Stomach (tissue), 9 donors: ENCODE data around the gene B4GALNT1. TPM values are rescaled to one million over a fixed set of nuclear protein-coding genes. Genes with fewer than 3 reads are reported as not detected.

Experiments
- DNase-seq, 2 donors: peaks; one replicate each; pipeline versions ENCODE4 v3.0.0 to v3.0.0-alpha.2; 2013 to 2019
- H3K27ac ChIP-seq, 5 donors: fragments of 200-600 bp in 4 of 5; sonication (generic) in 4 of 5; one replicate each; pipeline ENCODE4 v1.5.1; 2013 to 2019; ENCODE audit warnings: mild to moderate bottlenecking in 1 of 5, moderate library complexity in 1 of 5
- H3K27me3 ChIP-seq, 3 donors: fragments of 200-600 bp; sonication (generic); one replicate each; pipeline ENCODE4 v1.5.1; 2017 to 2019; ENCODE audit warnings: mixed run types in 1 of 3
- H3K36me3 ChIP-seq, 4 donors: fragments of 200-600 bp; sonication (generic); 1 replicate in 3 of 4; 2 replicates in 1 of 4; pipeline ENCODE4 v1.5.1; 2016 to 2019
- H3K4me1 ChIP-seq, 4 donors: fragments of 200-600 bp; sonication (generic); one replicate each; pipeline ENCODE4 v1.5.1; 2016 to 2019
- H3K4me3 ChIP-seq, 4 donors: fragments of 200-600 bp; sonication (generic) in 3 of 4; one replicate each; pipeline ENCODE4 v1.5.1; 2016 to 2019; ENCODE audit warnings: mild to moderate bottlenecking in 1 of 4
- H3K9me3 ChIP-seq, 4 donors: fragments of 200-600 bp; sonication (generic); one replicate each; pipeline ENCODE4 v1.5.1; 2016 to 2019
- EP300 ChIP-seq: sonication (generic); formaldehyde crosslinking; IDR thresholded peaks from one replicate; pipeline ENCODE4 v1.6.1; 2017; ENCODE audit warnings: antibody characterized with exemption
- POLR2A ChIP-seq, 4 donors: fragments of 450-650 bp; IDR thresholded peaks; one replicate each; pipeline ENCODE4 v1.6.1; 2016; ENCODE audit warnings: antibody characterized with exemption in 4 of 4, control low read depth in 2 of 4, mild to moderate bottlenecking in 1 of 4, moderate library complexity in 1 of 4
- POLR2AphosphoS5 ChIP-seq, 3 donors: sonication (generic); formaldehyde crosslinking; IDR thresholded peaks; one replicate each; pipeline ENCODE4 v1.6.1; 2016; ENCODE audit warnings: antibody characterized with exemption in 3 of 3
- whole genome bisulfite sequencing, 5 donors: extraction: QIAGEN DNeasy Blood & Tissue Kit in 3 of 5; methylation state at CpG; one replicate each; pipeline versions ENCODE4 v1.1.5 to v1.1.7; 2013 to 2018; 5-methylcytosine and 5-hydroxymethylcytosine counted together
- intact Hi-C: fragments of 100-400 bp; cut with DNase I; formaldehyde crosslinking; loops from one replicate; pipeline ENCODE4 v1.15.1; 2023; ENCODE audit warnings: low total_unique reads
- polyA plus RNA-seq, 3 donors: library from polyadenylated mRNA; stranded (reverse); fragments of 200-250 nt; gene quantifications; one replicate each; pipeline ENCODE4 v1.2.3, GENCODE V29; 2013
- total RNA-seq, 5 donors: library from RNA; depleted of rRNA; stranded (reverse); fragments of >200 nt; gene quantifications; one replicate each; pipeline versions ENCODE4 v1.1.0 to v1.2.3, GENCODE V29; 2014 to 2016
- TF ChIP-seq, protein P1 (sequence below), 7 experiments: fragments of 450-650 bp in 4 of 7; fragments of 200-600 bp in 3 of 7; sonication (generic) in 3 of 7; IDR thresholded peaks; one replicate each; pipeline ENCODE4 v1.5.1; 2016 to 2019; ENCODE audit warnings: antibody characterized with exemption in 7 of 7, control low read depth in 2 of 7, mild to moderate bottlenecking in 1 of 7
- donor health status: healthy with polysubstance abuse.
- donor health status: Bipolar disorder and iron deficiency.
- donor health status: healthy.

The B4GALNT1 gene
- total and polyA plus RNA-seq, 8 donors = 0.31 to 1.1 (median 0.67) TPM; not detected in 4

GRCh38 chr12:57603324-57603723, 29.7 kb downstream of the B4GALNT1 start:
- 52 to 62% (median 58%) methylated on average over 2 of the region's 2 CpGs for WGBS, 5 donors

GRCh38 chr12:57602544-57602943, 30.5 kb downstream of the B4GALNT1 start:
- Histone ChIP-seq H3K36me3 (peaks cover 33 to 66% (median 61%) of the 10 kb centered on the region in 4 donors), H3K4me1 (peaks cover 6 to 32% (median 27%) of the 10 kb centered on the region in 4 donors), H3K27ac (no peak overlapping the region), H3K9me3 (no peaks in the 10 kb centered on the region), H3K27me3 (peaks cover 0 to 9% (median 0%) of the 10 kb centered on the region in 3 donors), H3K4me3 (no peak overlapping the region)
- no peak for DNase-seq
- intact Hi-C loops = no loop called here
- TF ChIP-seq, protein P1, sequence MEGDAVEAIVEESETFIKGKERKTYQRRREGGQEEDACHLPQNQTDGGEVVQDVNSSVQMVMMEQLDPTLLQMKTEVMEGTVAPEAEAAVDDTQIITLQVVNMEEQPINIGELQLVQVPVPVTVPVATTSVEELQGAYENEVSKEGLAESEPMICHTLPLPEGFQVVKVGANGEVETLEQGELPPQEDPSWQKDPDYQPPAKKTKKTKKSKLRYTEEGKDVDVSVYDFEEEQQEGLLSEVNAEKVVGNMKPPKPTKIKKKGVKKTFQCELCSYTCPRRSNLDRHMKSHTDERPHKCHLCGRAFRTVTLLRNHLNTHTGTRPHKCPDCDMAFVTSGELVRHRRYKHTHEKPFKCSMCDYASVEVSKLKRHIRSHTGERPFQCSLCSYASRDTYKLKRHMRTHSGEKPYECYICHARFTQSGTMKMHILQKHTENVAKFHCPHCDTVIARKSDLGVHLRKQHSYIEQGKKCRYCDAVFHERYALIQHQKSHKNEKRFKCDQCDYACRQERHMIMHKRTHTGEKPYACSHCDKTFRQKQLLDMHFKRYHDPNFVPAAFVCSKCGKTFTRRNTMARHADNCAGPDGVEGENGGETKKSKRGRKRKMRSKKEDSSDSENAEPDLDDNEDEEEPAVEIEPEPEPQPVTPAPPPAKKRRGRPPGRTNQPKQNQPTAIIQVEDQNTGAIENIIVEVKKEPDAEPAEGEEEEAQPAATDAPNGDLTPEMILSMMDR (IDR thresholded peaks at IDR 0.05) = no peak
- TF ChIP-seq POLR2A (IDR thresholded peaks at IDR 0.05) (no peak), POLR2AphosphoS5 (IDR thresholded peaks at IDR 0.05) (no peak)

More at GRCh38 chr12:57603324-57603723, 29.7 kb downstream of the B4GALNT1 start:
- TF ChIP-seq POLR2A (IDR thresholded peaks at IDR 0.05) (no peak), EP300 (no peak), POLR2AphosphoS5 (IDR thresholded peaks at IDR 0.05) (no peak)
- TF ChIP-seq, protein P1 (IDR thresholded peaks at IDR 0.05) = no peak
- Histone ChIP-seq H3K27ac (peak overlapping the region in 4 of 5 donors; percentile 87 to 95 (median 90)), H3K4me3 (no peak overlapping the region), H3K27me3 (peaks cover 0 to 9% (median 0%) of the 10 kb centered on the region in 3 donors), H3K36me3 (peaks cover 28 to 64% (median 60%) of the 10 kb centered on the region in 4 donors), H3K9me3 (no peaks in the 10 kb centered on the region), H3K4me1 (peaks cover 6 to 32% (median 27%) of the 10 kb centered on the region in 4 donors)
- DNase-seq = no peak
- intact Hi-C loops = no loop called here

GRCh38 chr12:57600395-57600794, 32.6 kb downstream of the B4GALNT1 start:
- H3K27ac ChIP-seq = no peak overlapping the region
- DNase-seq = no peak
- H3K27me3 ChIP-seq = peaks cover 0 to 9% (median 0%) of the 10 kb centered on the region in 3 donors
- intact Hi-C loops = no loop called here
- WGBS, 5 donors = 66 to 81% (median 70%) methylated on average over 2 of the region's 2 CpGs
- no peak for TF ChIP-seq EP300
- no peak for TF ChIP-seq POLR2A (IDR thresholded peaks at IDR 0.05)
- TF ChIP-seq, protein P1 (IDR thresholded peaks at IDR 0.05) = no peak
- no peak for TF ChIP-seq POLR2AphosphoS5 (IDR thresholded peaks at IDR 0.05)
- no peak overlapping the region for H3K4me3 ChIP-seq
- H3K36me3 ChIP-seq = peaks cover 39 to 73% (median 71%) of the 10 kb centered on the region in 4 donors
- H3K4me1 ChIP-seq = peaks cover under 1 to 22% (median 21%) of the 10 kb centered on the region in 4 donors
- no peaks in the 10 kb centered on the region for H3K9me3 ChIP-seq

DNA sequence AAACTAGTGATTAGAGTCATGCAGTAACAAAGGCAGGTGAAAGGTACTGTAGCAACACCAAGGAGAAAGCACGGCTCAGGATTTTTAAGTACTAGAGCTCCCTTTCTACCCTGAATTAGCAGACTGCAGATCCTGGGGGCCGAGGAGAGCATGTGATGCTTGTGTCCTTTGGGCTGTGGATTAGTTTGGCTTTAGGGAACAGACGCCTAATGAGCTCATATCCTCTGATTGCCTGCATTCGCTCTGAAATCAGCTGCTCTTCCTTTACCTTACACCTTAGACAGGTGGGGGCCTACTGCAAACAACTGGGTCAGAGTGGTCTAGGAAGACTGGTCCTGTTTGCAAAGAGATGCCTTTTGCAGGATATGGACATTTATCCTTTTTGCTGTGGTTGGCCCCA, 39.8 kb downstream of the B4GALNT1 start:
- no peaks in the 10 kb centered on the region for H3K27me3 ChIP-seq
- DNase-seq = no peak
- TF ChIP-seq EP300 (no peak), POLR2AphosphoS5 (IDR thresholded peaks at IDR 0.05) (no peak)

GRCh38 chr12:57592551-57593165, 40.3 kb downstream of the B4GALNT1 start:
- TF ChIP-seq POLR2AphosphoS5 (IDR thresholded peaks at IDR 0.05) (peak in 1 of 3 donors; percentile 34), POLR2A (IDR thresholded peaks at IDR 0.05) (no peak), EP300 (no peak)
- TF ChIP-seq, protein P1 (IDR thresholded peaks at IDR 0.05) = no peak
- peak overlapping the region in 2 of 4 donors; percentile 70 to 84 for H3K4me3 ChIP-seq
- peaks cover 0 to 4% (median 0%) of the 10 kb centered on the region in 3 donors for H3K27me3 ChIP-seq
- peak in 1 of 2 donors; percentile 45 for DNase-seq
- peaks cover 22 to 31% (median 26%) of the 10 kb centered on the region in 4 donors for H3K4me1 ChIP-seq
- H3K36me3 ChIP-seq = peaks cover 8 to 39% (median 36%) of the 10 kb centered on the region in 4 donors
- H3K27ac ChIP-seq = peak overlapping the region in 2 of 5 donors; percentile 82 to 87
- H3K9me3 ChIP-seq = no peaks in the 10 kb centered on the region
- intact Hi-C loops = no loop called here
- WGBS, 5 donors = 45 to 72% (median 49%) methylated on average over 2 of the region's 2 CpGs

More for the DNA sequence above, 39.8 kb downstream of the B4GALNT1 start:
- H3K9me3 ChIP-seq = no peaks in the 10 kb centered on the region
- peak overlapping the region in 1 of 5 donors; percentile 87 for H3K27ac ChIP-seq
- H3K4me1 ChIP-seq = peaks cover 22 to 31% (median 26%) of the 10 kb centered on the region in 4 donors
- intact Hi-C loops = no loop called here
- no peak overlapping the region for H3K4me3 ChIP-seq
- WGBS, 5 donors = 59 to 88% (median 68%) methylated on average over 4 of the region's 4 CpGs
- peaks cover 12 to 44% (median 41%) of the 10 kb centered on the region in 4 donors for H3K36me3 ChIP-seq
